Endometrium (tissue), 2 donors: ENCODE measurements around the gene MSI2.

Source experiments
- FAIRE-seq: peaks from 2 replicates; lab custom pipeline; 2012; peaks lifted over from hg19 to GRCh38; lab: Jason Lieb, UNC
- donor health status: control.
- donor health status: control.

The MSI2 gene

DNA sequence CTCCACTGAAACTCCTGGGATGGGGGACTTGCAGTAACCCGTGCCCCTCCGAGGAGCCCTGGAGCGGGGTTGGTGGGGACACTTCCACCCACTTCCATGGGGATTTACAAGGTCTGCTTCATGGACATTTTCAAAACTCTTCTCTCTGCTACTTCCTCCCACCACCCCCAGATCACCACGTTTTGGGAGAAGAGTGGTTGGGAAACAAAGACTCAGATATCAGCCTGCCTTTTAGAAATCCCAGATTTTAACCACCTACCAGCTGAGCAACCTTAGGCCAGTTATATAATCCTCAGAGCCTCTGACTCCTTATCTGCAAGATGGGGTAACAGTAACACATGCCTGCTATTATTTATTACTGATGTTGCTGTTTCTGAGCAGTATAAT, 304.0 kb downstream of the MSI2 start:
- no peak for FAIRE-seq

DNA sequence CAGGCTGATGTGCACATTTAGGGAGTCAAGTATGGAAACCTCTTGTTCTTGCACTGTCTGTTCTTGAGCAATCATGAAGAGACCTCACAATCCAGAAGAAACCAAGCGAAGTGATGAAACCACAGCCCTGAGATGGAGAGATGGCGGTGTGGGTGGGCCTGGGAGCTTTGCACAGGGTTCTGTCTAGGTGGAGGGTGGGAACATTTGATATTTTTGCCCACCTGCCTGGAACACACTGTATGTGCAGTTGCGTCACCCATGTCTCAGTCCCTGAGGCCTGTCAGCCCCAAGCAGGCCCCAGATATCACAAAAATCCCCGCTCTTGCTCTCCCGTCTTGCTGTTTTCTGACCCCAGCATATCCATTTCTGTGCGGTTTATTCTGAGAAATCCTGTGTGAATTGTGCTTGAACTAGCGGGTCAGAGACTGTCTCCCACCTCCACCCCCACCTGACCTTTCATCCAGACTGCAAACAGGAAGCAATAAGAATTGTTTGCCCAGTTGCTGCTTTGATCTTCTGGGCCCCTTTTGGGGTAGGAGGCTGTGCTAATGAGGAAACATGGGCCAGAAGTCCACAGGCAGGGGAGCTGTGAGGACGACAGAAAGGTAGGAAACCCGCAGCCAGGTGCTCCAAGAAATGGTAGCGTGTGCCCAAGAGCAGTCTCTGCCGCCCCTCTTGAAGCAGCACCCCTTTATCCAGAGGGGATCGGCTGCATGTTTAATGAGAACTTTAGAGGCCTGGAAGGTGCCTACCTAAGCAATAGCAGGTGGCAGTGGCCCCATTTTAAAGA, 304.9 kb downstream of the MSI2 start:
- FAIRE-seq: no peak

DNA sequence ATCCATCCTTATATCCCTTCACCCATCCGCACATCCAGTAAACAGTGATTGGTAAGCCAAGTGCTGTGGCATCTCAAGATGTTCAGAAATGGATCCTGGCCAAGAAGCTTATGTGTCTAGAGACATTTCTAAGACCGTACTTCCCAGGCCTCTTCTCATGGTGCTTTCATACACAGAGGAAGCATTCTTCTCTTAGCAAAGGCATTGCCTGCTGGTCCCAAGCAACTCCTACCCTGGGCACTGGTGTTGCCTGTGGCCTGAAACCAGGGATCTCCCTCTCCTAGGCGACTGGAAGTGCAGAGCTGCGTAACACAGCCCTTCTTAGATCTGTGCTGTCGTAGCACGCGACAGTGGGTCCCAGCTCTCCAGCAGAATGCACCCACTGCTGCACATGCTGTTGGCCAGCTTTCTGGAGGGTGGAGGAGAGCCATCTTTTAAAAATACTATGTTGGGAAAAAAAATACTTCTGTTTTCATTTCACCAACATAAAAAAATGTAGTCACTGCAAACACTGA, 305.9 kb downstream of the MSI2 start:
- no peak for FAIRE-seq

DNA sequence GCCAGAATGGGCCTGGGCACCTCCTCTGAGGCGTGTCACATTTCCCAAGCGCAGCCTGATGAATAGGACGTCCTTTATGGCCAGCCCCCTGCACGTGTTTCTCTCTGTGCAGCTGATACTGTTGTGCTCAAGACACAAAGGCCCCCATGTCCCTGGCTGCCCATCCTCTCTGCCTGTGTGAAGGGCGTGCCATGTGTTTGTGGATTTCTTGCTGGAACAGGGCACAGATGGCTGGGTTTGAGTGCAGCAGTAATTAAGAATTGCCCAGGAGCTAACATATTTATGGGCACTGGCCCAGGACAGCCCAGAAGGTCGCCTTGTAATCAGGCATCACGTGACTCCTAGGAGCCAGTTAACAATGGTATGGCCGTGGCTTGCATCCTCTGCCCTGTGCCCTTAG, 307.6 kb downstream of the MSI2 start:
- no peak for FAIRE-seq

DNA sequence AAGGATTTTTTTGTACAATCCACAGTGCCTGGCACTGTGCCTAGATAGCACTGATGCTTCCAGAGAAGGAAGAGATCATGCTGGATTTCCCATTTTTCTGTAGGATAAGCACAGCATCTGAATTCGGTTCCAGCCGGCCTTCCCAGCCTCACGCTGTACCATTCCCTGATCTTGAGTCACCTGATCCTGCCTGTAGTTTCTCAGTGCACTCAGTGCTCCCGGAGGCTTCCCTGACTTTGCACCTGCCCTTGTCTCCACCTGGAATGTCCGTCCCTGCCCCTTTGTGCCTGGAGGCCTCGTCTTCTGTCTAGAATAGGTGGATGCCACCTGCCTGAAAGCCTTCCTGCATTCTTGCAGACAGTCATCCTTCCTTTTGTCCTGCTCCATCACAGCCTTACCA, 308.9 kb downstream of the MSI2 start:
- FAIRE-seq: no peak

DNA sequence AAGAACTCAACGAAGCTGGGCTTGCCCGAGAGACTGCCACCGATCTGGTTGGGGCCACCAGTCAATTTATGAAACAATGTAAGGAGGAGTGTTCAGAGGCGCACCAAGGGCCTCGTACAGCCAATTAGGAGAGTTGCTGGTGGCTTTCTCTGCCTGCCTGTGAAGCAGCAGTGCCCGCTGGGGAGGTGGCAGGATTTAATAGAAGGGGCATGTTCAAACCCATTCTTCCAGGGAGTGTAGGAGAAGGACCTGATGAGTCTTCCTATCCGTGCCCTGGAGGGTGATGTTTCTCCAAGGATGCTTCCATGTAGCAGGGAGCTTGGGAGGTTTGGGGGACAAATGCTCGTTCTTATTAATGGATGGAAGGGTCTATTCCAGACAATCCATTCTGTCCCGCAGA, 310.4 kb downstream of the MSI2 start:
- FAIRE-seq: no peak

DNA sequence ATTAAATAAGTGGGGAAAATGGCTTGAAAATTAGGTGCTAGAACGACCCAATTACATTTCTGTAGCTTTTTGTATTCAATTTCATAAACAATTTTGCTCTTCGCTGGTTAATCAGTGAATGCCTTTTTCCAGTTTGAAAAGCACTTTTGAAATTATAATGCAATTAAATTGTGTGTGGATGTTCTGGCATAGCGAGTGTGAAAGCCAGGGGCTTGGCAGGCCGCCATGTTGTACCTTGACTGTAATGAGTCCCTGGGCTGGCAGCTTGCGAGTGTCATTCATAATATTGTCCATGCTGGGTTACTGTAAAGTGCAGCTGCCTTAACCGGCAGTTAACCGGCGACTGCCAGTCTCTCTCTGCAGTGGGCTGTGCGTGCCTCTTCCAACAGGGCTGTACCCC, 310.9 kb downstream of the MSI2 start:
- no peak for FAIRE-seq

DNA sequence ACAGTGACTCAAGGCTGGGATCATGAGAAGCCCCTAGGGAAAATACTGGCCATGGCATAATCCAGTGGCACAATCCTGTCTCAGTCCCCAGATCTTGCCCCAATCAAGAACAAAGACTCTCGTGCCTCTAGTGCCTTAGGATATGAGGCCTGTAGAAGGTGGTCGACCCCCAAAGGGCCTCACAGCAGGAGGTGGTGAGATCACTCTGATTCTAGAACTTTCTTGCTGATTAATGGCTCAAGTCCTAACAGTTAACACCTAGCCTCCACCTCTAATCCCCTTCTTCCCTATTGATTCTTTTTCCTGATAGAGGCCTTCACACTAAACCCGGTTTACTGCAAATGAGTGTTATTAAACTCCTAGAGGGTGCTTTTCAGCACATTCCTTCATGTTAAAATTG, 312.0 kb downstream of the MSI2 start:
- FAIRE-seq: no peak

DNA sequence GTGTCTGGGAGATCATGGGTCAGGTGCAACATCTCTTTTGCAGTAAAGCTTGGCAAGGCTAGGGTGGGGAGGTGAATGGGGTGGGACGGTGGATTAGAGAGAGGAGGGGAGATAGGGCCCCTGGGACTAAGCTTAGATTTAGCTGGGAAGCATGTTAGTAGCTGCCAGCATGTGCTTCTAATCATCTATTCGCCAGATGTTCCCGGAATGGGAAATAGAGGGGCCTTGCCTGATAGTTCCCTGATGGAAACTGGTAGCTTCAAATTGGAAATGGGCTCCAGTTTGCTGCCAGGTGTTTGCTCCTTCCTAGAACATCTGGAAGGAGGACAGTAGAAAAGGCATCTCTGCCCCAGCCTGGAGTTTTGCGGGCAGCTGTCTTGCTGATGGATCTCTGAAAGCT, 312.7 kb downstream of the MSI2 start:
- no peak for FAIRE-seq

DNA sequence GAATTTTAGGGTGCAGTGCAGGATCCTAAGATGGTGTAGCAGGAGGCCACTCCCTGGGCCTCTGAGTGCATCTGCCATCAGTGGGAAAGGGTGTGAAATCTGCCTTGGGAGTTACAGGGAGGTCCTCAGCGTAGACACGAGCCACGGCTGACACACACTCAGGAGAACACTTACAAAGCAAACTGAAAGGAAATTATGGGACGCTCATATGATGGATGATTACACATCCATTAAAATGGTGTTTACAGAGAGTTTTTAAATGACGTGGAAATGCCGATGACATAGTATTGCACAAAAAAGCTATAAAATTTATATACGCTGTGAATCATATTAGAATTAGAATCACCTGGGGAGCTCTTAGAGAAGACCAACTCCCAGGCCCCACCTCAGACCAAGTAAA, 313.5 kb downstream of the MSI2 start:
- FAIRE-seq: no peak

DNA sequence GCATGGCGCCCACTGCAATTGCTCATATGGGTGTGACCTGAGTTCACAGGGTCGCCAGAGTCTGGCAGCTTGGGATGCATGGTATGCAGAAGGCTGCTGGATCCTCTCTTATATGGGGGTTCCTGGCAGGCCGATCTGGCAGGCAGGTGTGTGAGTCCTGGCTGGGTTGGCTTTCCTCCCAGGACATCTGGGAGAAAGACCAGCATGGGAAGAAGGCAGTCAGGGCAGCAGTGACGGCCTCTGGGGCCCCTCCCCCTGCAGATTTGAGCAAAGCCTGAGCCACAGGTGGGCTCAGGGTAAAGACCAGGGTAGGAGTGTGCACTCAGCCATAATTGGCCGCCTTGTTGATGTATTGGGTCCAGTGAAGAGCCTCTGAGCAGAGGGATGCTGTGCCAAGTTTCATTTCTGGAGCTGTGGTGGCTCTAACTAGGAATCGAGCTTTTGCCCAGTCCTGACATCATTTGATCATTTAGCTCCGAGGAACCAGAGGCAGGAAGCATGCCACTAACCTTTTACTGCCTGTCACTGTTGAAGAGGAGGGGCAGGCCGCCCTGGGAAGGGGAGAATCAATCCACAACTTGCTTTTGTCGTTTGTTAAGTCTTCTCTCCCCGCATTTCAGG, 314.5 kb downstream of the MSI2 start:
- no peak for FAIRE-seq

DNA sequence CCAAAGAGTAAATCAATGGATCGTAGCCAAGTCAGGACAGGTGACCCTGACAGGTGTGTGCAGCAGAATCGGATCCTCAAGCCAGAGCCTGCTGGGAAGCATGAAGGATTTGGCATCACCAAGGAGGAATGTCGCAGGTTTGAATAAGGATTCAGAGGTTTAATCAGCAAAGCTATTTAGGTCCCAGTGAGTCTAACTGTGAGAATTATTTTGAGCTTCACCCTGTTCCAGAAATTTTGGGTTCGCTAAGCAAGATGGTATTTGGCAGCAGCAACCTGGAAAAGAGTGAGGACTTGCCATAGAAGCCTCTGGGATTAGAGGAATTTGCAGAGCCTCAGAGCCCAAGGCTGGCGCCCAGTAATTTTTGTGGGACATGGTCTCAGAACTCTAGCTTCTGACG, 315.7 kb downstream of the MSI2 start:
- no peak for FAIRE-seq

DNA sequence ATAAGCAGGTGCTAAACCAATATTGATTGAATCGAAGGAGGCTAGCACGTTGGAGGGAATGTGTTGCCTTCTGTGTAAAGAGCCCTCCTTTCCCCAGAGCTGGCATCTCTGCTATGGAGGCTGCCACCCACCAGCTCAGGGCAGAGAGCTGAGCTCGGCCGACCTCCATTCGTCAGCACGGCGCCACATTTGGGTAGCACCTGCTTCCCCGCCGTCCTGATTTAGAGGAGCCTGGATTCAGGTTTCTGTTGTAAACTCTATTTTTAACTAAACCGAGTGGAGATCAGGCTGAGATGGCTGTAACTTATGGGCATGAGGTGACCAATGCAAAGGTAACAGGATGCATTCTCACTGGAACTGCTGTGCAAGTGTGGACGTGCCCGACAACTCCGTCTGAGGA, 316.3 kb downstream of the MSI2 start:
- no peak for FAIRE-seq

DNA sequence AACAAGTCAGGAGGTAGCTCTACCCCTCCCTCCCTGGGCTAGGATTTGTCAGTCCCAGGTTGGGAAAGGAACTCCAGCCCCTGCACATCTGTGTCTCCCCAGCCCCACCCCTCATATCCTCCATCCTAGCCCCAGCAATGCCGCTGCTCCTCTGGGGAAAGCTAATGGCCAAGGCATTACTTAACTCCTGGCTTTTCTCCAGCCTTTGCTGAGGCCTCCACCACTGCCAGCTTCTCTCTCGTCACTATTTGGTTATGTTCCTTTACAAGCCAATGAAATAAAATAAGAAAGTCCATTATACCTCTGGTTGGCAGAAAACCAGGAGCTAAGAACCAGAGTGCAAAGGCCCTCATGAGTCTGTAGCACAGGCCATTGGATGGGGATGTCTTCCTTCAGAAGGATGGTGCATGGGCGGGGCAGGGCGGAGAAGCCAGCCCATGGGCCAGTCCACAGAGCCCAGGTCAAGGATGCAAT, 317.8 kb downstream of the MSI2 start:
- no peak for FAIRE-seq

DNA sequence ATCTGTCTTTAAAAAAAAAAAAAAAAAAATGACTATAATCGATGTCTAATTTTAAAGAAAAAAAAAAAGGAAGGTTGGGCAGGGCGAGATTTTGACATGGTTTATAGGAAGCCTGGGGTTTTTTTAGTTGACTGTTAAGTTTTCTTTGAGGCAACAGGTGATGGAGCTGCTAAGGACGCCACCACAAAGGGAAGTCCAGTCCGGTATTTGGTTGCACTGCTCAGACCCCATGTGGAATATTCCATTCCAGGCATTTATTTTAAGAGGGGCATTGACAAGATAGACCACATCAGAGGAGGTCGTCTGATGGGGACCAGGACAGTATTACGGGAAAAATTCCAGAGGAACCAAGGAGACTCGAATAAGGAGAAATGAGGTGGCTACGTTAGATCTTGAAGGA, 320.4 kb downstream of the MSI2 start:
- no peak for FAIRE-seq

DNA sequence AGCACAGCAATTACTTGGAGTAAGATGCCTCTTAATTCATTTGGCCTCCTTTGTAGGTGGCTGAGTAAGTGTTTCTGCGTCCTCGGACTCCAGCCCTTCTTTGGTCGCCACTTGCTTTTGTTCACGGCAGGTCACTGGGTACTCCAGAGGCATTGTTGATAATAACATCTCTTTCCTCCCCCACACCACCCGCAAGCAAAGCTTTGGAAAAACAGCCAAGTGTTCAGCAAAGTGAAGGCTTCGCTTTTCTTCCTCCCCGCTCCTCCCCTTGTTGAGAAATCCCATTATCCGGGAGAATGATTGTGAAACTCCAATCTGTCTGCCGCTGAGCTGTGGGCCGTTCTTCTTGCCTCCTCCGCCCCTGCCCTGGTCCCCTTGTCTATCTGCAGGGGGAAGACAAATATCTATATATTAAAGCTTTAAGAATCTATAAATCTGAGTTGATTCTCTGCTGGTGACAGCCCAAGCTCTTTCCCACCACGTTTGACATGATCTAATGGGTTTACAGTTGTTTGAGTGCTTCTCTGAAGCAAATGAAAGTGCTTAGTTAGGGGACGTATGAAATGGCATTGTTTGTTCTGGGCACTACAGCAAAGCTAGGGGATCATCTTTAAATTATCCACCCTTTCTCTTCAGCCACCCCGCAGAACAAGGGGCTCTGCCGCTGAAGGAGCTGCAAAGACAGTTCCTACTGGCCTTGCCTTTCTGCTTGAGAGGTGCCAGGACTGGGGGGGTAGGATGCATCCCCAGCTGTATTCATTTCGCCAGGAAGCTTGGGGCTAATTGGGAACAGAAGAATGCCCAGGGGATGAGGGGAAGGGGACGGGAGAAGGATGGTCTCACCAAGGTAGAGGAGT, 321.7 kb downstream of the MSI2 start:
- FAIRE-seq: peak; percentile 65

DNA sequence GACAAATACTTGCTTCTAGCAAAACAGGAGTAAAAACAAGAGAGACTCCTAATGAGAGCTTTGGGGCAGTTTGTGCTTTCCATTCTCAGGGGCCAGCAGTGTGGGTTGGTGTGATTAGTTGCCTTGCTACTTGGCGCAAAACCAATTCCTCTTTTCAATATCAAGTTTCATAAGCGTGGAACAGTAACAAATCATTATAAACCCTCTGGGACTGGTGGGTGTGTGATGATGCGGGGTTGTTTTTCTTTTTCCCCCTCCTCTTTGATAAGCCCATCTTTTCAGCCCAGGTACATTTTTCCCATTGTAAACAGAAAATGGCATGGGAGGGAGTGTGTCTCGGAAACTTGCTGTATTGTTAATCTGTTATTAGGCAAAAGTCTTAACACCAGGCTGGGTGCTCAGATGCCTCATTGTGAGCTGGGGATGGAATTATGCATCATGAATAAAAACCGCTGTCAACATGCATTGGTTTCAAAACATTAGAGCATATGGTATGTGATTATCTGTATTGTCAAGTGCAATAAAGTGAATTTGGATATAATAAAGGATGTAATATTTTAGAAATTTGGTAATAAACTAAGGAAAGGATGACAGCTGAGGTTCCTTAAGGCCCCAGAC, 322.4 kb downstream of the MSI2 start:
- FAIRE-seq: no peak

DNA sequence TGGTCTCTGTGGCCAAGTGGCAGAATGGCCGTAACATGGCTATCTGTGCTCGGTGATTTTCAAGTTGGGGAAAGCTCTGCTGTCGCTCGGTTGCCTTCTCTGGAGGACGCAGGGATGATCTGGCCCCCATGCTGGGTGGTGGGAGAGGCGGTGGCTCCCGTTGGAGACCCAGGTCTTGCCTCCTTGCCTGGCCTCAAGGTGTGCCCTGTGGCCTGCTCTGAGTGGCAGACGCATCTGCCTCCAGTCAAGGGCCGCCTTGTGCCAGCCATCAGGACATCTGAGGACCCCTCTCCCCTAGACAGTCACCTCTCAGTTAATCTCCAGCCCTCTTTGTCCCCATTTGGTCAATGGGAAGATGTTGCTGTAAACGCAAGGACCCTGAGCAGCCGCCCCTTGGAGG, 322.9 kb downstream of the MSI2 start:
- FAIRE-seq: no peak

DNA sequence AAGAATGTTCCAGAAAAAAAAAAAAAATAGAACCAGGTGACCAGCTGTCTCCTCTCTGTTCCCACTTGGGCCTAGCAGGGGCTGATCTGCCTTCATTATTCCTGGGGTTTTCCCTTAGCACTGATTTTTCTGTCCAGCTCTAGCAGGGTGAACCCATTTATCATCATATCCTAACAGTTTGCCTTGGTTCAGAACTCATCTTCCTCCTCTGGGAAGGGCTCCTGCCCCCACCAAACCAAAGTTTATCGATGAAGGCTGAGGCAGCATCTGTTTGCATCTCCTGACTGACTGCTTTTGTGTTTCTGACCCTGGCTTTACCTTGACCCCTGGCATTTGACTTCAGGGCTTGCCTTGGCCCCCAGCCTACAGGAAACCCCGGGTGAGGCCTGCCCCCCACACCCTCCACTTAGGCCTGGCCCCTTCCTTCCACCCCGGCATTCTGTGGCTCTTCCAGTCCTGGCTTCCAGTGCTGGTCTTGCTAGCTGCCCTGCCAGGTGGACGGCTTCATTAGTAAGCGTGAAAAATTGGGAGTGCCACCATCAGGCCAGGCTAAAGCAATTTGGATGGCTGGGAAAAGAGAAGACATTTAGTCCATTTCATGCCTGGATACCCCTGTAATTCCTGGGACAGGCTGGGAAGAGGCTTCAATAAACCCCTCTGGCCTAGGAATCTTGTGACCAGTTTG, 323.9 kb downstream of the MSI2 start:
- no peak for FAIRE-seq

DNA sequence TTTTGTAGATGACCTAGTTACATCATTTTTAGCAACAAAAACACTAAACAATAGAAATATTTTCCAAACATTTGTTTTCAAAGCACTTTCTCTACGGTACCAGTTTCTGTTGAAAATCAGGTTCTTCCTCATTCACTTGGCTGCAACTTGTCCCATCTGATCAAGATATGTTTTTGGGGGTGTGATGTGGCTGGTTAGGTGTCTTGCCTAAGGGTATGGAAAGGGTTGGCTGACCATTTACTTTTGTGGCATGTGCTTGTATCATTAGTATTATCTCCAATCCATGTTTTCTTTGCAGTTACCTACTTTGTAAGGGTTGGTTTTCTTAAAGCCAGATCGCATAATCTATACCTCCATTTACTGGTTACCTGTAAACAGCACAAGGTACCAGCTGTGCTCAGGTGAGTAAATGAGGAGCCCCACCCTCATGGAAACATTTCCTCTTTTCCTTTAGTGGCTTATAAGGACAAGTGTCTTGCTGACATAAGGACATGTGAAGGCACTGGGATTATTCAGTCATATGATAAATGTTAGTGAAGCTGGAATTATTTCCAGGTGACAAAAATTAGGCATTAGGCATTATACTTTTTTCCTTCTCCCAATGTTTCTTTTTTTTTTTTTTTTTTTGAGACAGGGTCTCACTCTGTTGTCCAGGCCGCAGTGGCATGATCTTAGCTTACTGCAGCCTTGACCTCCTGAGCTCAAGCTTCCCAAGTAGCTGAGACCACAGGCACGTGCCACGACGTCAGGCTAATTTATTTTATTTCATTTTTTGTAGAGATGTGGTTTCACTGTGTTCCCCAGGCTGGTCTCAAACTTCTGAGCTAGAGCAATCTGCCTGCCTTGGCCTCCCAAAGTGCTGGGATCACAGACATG, 326.8 kb downstream of the MSI2 start:
- no peak for FAIRE-seq

DNA sequence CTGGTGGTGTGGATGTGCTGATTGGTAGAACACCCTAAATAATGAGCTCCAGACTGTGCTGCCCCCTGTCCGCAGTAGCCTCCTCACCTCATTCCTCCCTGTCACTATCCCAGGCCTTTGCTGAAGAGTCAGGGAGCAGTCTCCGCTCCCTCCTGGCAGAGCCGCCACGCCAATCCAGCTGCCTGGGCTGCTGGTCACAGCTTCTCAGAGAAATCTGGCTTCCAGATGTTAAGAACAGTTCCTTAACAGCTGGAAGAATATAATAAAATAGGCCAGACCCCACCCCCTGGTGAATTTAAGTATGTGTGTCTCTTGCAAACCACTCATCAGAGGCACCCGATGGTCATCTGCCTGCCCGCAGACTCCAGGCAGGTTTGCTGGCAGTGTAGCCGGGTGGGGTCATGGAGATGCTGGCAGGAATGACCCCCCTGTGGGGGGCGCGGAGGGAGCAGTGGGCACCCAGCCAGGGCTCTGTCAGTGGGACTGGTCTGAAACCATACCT, 327.8 kb downstream of the MSI2 start:
- FAIRE-seq: peak; percentile 51
